ENCODE data around the gene COL4A1.

The COL4A1 gene

DNA sequence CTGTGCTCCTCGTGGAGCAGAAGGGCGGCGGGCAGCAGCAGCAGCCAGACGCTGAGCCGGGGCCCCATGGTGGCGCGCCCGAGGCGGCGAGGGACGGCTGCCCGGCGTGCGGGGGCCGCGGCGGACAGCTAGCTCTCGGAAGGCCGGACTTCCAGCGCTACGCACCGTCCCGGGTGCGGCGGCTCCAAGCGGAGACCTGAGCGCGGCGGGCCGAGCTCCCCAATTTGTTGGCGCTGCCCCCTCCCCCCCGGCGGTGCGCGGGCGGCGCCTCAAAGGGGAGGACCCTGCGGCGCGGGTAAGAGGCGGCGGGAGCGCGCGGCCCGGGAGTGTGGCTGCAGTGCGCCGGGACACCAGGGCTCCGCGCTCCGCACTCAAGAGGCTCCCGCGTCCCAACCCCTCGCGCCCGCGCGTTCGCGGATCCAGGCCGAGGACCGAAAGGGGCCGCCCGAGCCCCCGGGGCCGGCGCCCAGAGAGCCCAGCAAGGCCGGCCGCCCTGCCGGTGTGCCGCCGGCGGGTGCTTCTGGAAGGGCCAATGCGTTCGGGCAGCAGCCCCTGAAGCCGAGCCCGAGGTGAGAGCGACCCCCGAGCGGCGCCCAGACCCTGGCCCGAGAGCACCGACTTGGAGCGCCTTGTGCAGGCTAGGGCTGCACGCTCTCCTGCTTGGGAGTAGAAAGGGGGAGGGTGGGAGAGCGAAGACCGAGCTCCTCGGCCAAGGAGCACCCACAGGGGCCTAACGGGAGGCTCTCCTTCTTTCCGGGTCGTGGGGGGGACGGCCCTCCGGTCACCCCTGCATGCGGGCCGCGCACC lies at the start of gene COL4A1, which contains the start of gene COL4A2:
TSS of gene COL4A1 (minus strand) at position 198 of the 807 bp plus-strand sequence. CDS start at position 68, 130 bp downstream.
TSS of gene COL4A2 (plus strand) at position 325 of the 807 bp plus-strand sequence. CDS start 620 bp downstream, outside the sequence.
- no peak for DNase-seq

DNA sequence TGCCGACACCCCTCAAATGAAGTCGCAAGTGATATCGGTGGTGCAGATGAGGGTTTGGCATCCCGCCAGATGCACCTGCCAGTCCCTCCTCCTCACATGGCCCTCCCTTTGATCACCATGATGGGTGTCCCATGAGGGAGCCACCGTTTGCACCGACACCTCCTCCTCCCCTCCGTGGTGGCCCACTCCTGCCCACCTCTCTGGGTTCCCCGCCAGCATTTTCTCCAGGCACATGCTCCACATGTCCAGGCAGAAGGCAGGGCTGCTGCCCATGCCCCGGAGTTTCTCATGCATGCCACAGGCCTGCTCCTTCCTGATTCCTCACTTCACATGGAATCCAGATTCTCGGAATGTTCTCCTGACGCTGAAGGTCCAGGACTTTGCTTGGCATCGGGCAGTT lies 49.4 kb upstream of the COL4A1 start:
- no peak for DNase-seq

DNA sequence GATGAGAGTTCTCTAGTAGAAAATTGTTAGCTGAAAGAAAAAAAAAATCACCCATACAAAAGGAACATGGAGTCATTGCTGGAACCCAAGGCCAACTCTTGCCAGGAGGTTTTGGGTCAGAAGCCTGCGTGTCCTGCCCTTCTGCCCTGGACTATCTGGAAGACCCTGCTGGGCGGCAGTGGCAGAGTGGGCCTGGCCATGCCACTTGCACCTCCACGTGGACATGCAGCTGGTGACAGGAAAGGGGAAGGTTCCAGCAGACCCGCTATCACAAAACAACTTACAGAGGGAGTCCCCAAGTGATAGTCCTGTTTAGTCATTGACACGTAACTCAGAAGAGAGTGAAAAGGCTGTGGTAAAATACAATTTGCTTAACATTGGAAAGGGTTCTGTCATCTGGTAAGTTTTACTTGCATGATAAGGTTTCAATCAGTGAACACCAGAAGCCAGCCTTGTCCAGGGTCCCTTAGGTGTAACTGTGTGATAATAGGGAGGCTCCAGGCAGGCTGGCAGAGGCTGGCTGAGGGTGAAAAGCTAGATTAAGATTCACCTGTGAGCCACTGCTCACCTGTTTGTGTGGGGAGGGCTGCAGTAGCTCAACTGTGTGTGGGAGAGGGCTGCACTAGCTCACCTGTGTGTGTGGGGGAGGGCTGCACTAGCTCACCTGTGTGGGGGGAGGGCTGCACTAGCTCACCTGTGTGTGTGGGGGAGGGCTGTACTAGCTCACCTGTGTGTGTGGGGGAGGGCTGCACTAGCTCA lies 47.9 kb upstream of the COL4A1 start:
- DNase-seq = no peak

DNA sequence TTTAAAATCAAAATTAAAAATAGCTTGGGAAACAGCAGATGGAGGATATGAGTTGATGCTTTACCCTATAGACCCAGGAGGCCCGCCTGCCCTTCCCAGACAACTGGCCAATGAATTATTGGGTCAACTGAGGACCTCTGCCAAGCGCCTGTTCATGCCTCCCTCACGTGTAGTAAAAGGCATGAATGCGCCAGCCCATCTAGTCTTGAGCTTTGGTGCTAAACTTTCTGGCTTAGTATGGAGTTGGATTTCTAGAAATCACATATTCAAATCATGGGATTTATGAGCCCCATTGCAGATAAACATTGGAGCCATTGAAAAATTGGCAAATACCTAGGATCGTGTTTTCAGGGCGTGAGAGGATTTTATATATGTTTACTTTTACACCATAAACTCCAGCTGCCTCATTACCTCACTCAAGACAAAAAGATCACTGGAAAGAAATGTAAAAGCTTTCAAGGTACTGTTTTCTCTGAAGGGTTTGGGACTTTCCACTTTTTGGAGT lies 47.2 kb upstream of the COL4A1 start:
- DNase-seq = no peak

DNA sequence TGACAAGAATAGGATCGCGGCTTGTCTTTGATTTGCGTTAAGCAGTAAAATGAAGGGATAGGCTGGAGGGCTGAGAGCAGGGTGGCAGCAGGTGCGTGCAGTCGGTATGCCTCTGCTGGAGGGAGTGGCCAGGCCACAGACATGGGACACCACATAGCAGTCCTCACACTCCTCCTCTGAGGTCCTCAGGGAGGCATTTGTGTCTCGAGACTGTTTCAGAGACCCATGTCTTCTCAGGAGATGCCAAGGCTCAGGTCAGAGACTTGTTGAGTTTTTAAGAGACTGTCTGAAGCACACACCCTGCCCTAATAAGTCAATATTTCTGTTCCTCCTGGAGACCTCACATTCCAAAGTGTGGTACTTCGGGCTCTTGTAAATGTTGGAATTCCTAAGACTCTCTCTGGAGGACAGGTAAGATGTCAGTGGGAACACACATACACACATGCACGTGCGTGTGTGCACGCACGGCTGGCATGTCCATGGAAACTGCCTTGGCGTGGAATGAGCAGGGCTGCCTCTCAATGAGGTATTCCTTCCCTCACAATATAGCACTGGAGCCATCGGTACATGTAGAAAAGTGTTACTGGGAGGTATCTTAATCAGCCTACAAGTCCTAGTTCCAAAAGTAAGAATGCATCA lies 46.5 kb upstream of the COL4A1 start:
- no peak for DNase-seq

DNA sequence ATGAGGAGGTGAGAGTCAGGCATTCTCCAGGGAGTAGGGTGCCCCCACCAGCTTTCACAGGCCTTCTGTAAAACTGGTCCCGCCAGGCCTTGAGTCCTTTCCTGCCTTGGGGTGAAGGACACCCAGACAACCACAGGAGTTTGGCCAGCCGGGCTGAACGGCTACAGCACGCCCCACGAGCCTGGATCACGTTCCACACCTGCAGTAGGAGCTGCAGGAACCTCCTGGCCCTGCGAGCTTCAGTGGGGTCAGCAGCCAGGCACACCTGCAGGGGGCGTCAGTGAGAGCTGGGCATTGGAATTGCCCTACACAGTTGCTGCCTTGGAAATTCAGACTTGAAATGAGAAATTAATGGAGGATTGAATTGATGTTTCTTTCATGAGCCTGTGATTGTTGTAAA lies 45.8 kb upstream of the COL4A1 start:
- DNase-seq = no peak

DNA sequence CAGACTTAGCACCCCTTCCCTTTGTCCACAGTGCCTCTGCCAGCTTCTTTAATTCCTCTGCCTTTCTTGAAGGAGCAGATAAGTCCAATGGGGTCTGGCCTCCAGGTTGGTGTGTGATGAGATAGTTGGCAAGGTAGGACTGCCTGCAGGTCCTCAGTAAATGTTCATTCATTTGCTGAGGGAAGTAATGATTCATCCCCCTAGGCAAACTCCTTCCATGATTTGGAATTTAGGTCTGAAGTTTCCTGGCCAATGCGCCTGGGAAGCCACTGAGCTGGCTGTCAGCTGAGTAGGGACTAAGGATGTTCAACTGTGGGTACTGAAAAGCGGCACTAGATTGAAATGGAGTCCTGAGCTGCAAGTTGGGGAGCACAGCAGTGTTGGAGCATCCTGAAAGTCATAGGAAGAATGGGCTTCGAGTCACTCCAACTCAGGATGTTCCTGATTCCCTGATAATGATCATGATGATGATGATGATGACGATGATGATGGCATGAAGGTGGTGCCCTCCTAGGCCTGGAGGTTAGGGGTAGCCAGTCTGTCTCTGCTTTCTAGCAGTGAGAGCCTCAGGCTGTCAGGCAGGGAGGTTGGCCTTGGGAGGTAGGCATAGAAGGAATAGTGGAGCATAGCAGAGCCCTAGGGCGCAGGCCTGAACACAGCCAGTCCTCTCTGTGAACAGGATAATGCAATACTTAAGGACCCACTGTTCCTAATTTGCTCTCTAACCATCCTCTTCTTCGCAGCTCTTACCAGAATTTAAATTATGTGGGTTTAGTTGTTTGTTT lies 44.9 kb upstream of the COL4A1 start:
- DNase-seq = no peak

DNA sequence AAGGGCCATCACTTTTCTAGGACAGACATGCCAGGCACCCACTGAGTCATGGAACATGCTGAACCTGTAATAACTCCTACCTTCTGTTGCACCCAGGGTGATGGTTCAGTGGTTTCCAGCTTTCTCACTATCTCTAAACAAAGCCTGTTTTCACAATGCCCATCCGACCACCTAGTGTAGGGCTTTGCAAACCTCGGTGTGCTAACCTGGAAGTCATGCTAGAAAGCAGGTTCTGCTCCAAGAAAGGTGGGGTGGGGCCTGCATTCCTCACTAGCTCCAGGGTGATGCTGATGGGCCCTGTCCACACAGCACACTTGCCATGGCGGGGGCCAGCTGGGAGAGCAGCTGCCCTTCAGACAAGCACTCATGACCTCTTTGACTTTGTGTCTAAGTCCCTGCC lies 43.6 kb upstream of the COL4A1 start:
- DNase-seq = no peak

DNA sequence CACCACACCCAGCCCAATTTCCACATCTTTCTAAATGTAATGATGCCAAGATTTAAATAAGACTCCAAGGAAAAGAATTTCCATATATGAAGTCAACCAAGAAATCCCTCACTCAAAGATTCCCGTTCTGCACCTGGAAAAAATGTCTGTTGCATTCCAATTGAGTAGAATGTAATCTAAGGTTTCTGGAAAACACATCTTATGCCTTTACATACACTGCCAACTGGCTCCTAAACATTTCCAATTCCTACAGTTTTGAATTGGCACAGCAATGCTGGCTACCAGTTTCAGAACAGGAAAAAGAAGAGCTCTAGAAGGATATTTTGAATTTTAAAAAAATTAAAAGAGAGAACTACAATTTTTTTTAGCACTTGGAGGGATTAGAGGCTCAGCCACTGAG lies 43.1 kb upstream of the COL4A1 start:
- no peak for DNase-seq

DNA sequence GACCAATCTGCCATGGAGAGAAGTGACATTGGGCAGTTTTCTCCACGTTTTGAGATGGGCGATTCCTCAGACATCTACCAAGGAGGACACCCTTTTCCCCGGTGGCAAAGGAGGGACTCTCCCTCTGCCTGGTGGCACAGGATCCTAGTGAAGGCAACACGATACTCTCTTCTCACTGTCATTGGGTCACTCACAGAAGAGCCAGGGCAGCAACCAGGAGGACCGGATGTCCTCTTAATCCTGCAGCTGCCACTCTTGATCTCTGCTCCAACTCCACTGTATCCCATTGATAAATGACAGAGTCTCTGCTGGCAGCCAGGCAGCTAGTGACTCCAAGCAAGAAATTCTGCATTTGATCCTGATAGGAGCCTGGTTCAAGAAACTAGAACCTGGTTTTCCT lies 42.3 kb upstream of the COL4A1 start:
- no peak for DNase-seq

DNA sequence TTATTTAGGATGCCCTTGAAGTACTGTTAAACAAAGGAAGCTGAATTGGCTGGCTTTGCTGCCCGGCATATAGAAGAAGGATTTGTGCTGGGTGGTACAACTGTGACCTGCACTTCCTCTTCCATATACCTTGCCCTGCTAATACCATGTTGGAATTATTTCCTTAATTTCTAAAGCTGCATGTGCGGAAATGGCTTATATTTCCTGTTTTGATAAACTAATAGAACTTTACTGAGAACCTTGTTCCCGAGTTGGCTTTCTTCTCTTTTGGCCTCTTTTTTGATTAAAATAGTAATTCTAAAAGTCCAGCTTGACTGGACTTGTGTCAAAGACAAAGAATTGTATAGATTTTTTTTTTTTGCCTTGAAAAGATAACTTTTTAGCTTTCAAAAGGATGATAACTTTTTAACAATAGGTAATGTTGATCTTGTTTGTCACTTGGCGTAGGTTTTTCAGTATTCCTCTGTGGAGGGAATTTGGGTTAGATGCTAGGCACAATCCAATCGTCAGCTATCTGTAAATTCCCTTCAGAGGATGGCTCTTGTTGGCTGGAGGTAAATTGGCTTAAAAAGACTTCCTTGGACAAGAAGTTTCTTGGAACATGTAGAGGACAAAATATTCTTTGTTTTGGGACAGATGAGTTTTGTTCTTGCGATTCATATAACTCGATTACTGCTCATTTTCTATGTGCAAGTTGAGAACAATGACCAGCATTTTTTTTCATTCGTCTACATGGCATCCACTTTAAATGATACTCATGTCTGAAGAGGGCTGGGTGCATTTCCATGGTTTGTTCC lies 41.5 kb upstream of the COL4A1 start:
- DNase-seq = no peak

DNA sequence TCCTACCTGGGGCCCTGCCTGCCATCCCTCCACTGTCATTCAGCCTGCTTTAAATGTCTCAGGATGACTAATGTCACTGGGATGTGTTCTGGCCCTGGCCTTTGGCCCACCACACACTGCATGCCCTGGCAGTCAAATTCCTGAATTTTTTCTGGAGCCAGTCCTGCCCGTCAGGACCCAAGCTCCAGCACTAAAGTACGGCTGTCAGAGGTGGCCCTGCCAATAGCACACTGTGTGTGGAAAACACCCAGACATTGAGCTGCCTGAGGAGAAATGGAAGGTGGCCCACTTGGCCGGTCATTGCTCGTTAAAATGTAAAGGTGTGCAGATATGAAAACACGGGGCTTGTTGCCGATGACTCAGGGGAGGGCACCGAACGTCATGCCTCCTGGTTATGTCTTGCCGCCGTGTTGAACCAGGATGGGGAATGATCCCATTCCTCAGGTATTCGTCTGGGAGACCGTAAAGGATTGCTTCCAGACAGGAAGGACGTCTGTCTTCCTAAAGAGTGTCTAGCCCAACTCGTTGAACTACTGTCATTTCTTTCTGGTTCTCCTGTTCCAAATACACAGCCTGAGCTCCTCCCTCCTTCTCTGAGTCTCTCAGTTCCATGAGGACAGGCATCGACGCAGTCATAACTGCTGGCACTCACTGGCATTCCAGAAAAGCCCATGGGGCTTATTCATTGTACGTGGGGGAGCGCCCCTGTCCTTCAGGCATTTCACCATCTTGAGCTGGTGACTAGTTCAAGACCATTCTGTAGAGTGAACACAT lies 40.8 kb upstream of the COL4A1 start:
- DNase-seq = no peak

DNA sequence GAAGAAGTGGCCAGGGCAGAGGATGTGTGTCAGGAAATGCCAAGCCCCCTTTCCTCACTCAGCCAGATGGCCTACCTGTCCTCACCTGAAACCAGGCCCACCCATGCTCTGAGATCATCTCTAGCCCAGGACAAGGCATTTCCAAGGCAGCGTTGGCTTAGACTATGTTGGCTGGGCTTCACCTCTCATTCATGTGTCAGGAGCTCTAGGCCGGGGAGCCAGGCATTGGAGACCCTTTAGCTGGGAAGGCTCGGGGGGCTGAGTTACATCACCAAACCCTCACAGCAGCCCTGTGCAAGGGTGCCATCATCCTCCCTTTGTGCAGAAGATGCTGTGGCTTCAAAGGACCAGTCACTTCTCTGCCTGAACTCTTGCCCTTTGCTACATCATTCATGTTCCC lies 40.1 kb upstream of the COL4A1 start:
- DNase-seq = no peak

DNA sequence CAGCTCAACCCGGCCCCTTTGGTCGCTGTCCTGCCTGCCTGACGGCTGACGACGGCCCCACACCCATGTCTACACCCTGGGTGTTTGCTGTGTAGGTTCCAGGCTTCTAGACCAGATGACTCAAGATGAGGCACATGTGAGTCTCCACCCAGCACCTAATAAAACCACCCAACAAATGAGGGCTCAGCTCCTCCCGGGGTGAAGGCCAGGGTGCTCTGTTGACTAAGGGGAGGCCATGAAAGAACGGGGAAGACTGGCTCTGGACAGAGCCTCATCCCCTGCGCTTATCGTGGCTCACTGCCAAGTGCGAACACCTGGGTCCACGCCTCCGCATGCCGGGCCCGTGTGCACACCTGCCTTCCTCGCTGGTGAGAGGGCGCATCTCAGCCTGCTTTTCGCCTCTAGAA lies 39.7 kb upstream of the COL4A1 start:
- DNase-seq = no peak

DNA sequence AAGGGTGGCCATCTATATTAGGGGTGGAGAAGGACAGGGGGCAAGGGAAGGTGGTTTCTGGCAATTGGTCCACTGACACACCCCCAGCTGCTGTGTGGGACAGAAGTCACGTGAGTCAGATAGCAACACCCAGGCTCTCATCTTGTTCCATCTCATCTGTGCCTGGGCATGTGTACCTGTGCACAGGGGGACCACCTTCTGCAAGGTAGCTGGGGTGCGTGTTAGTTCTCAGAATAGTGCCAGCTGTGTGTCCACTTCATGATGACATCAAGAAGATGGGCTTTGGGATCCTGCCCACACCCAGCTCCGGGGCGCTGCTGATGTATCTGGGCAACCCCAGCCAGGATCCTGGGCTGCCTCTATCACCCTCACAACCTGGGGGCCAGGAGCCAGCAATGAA lies 38.7 kb upstream of the COL4A1 start:
- no peak for DNase-seq

DNA sequence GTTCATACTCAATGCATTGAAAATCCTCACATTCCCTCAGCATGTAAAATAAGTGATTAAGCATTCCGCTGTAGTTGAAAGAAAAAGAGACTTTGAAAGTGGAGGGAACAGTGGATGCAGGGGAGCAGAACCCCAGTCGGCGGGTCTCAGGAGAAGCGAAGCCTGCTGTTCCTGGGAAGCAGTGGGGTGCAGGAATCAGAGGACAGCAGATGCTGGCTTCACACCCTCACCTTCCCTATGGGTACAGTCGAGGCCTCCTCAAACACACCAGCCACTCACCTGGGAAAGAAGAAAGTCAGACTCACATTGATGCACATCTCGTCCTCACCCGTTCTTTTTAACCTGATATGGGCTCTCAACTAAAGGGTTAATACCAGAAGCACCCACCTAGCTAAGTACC lies 38.3 kb upstream of the COL4A1 start:
- no peak for DNase-seq

DNA sequence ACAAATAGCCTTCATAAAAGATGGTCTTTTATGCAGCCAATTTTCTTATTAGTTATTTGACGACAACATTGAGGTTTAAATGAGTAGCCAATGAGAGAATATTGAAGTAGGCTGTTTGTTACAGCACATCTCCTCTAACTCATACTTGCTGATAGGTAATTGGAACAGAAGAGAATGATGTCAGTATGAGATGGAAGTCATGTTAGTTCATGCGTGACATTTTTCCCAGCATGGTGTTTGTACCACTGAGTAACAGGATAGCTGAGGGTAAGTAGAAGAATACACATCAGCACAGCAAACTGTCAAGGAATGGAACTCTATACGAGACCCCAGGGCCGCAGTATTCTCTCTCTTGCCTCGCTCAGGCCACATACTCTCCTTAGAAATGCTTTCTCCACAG lies 37.4 kb upstream of the COL4A1 start:
- DNase-seq = no peak

DNA sequence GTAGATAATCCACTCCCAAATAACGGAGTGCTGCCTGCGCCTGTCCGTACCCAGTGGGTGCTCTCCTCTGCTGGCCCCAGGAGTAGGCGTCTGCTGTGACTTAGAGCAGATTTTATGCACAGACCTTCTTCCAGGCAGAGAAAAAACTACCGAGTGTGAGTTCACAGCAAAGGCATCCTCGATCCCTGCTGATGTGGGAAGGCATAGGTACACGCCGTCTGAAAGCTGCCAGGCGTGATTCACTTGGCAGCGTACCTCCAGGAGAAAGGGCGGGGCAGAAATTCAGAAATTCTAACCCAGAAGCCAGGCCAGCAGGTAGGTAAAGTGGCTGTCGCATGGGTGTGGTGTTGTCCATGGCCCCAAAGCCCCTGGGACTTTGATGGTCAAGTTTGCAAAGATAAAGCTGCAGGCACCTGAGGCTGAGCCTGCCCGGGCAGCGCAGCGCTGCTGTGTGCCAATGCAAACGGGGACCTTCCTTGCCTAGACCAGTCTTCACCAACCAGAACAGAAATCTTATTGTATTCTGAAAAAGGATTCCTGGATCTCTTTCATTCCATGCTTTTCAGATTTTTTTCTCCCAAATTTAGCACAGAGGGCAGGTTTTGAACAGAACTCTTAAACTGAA lies 36.4 kb upstream of the COL4A1 start:
- DNase-seq = no peak

DNA sequence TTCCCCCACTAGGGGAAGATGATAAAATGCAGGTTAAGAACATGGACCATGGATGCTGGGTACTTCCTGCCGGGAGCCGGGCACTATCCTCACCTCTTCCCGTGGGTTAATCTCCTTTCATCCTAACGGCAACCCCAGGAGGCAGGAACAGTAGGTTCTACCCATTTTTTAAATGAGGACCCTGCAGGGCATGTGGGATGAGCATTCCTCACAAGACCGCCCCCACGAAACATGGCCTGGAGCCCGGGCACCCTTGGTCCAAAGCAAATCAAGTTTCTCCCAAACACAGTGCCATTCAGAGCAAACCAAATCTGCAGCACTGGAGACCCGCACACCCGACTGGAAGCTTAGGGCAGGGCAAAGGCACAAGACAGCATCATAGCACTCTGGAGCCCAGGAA lies 35.5 kb upstream of the COL4A1 start:
- no peak for DNase-seq

DNA sequence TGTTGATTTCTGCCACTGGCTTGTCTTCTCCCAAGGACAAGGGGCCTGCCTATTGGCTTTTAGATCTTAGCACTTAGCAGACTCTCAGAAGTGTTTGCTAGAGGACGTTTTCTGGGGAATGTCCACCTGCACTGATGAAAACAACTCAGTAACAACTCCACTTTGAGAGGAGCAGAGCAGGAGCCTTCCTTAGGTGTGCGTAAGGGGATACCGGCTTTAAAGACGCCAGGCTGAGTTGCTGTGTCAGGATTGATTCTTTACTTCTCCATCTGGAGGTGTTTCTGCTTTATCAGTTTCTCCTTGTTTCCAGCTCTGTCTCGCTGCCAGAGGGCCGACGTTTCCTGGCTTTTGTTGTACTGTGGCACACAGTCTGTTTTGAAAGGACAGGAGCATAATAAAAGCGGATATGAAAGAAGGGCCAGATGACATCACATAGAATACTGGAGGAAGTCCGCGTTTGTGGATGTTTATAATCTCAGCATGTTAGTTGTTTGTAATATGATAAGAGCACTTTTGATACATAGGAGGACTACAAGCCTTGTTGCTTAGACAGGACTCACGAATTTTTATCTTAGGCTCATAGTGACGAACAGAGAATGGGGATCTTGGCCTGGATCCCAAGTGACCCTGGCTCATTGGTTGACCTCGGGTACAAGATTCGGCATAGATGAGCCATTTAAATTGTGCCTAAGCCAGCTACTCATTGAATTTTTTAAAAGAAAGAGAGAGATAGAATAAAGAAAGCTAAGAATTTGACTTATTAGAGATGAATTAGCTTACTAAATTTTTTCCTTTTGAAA lies 34.7 kb upstream of the COL4A1 start:
- DNase-seq = no peak

All from NCI-H2171 (cell line).